SK-N-SH (cell line): ENCODE results near the gene LRP2BP. TPM values are rescaled to one million over a fixed set of nuclear protein-coding genes. Genes with fewer than 3 reads are reported as not detected.

Experiments
- CTCF ChIA-PET: fragments of 300-600, 350-600 bp; formaldehyde crosslinking; extraction: SDS; loops from one replicate; lab custom pipeline; 2021; lab: Yijun Ruan, JAX
- POLR2A ChIA-PET: fragments of 350-600 bp; sonication (Branson Sonifier 250); formaldehyde crosslinking; extraction: SDS; loops from one replicate; lab custom pipeline; 2020; ENCODE audit warnings: antibody characterized with exemption, inconsistent platforms; lab: Yijun Ruan, JAX
- DNase-seq: peaks from one replicate; pipeline ENCODE4 v3.0.0; 2012
- H2AFZ ChIP-seq: fragments of 200-600 bp; sonication (generic); 2 replicates; pipeline ENCODE4 v1.8.1; 2016; ENCODE audit warnings: antibody characterized with exemption, mild to moderate bottlenecking, low read depth
- H3F3A ChIP-seq: fragments of 200-600 bp; sonication (generic); replicated peaks from 2 replicates; pipeline ENCODE3; 2016; ENCODE audit warnings: antibody characterized with exemption, mild to moderate bottlenecking; ENCODE audit not compliant: insufficient read depth
- H3K27ac ChIP-seq, 2 experiments: fragments of 200-500 bp in 1 of 2; fragments of 200-600 bp in 1 of 2; sonication (Bioruptor generic) in 1 of 2; sonication (generic), shearing (Covaris generic) in 1 of 2; 2 replicates each; pipeline versions ENCODE4 v1.5.1 to v1.6.1; 2014 to 2016; ENCODE audit warnings: low read depth in 2 of 2, inconsistent platforms in 1 of 2, low read length in 1 of 2, mild to moderate bottlenecking in 1 of 2, mixed read lengths in 1 of 2
- H3K27me3 ChIP-seq: fragments of 200-600 bp; sonication (generic), shearing (Covaris generic); 2 replicates; pipeline ENCODE4 v1.6.1; 2016; ENCODE audit warnings: mixed run types; ENCODE audit not compliant: insufficient read depth
- H3K36me3 ChIP-seq, 2 experiments: fragments of 200-500 bp in 1 of 2; fragments of 200-600 bp in 1 of 2; sonication (Bioruptor generic) in 1 of 2; sonication (generic) in 1 of 2; replicated peaks in 1 of 2; 2 replicates each; pipeline versions ENCODE3 to v1.5.1; 2014 to 2016; ENCODE audit warnings: low read length in 1 of 2, mild to moderate bottlenecking in 1 of 2; ENCODE audit not compliant: insufficient read depth in 2 of 2, control insufficient read depth in 1 of 2
- H3K4me1 ChIP-seq, 2 experiments: fragments of 200-500 bp in 1 of 2; fragments of 200-600 bp in 1 of 2; sonication (Bioruptor generic) in 1 of 2; sonication (generic), shearing (Covaris generic) in 1 of 2; 2 replicates each; pipeline versions ENCODE4 v1.5.1 to v1.6.1; 2014 to 2016; ENCODE audit warnings: low read depth in 1 of 2, low read length in 1 of 2, mixed run types in 1 of 2; ENCODE audit not compliant: insufficient read depth in 2 of 2, control insufficient read depth in 1 of 2
- H3K4me2 ChIP-seq: fragments of 200-600 bp; sonication (generic), shearing (Covaris generic); 2 replicates; pipeline ENCODE4 v1.6.1; 2017; ENCODE audit warnings: mixed run types
- H3K4me3 ChIP-seq, 2 experiments: fragments of 200-500 bp in 1 of 2; fragments of 200-600 bp in 1 of 2; sonication (Bioruptor generic) in 1 of 2; sonication (generic), shearing (Covaris generic) in 1 of 2; 2 replicates each; pipeline versions ENCODE4 v1.5.1 to v1.8.1; 2014 to 2016; ENCODE audit warnings: low read depth in 2 of 2, inconsistent platforms in 1 of 2, low read length in 1 of 2, mild to moderate bottlenecking in 1 of 2, mixed read lengths in 1 of 2, moderate library complexity in 1 of 2
- H3K79me2 ChIP-seq: fragments of 200-600 bp; sonication (generic); 2 replicates; pipeline ENCODE4 v1.8.1; 2017; ENCODE audit warnings: mild to moderate bottlenecking; ENCODE audit not compliant: insufficient read depth
- H3K9ac ChIP-seq: fragments of 200-600 bp; sonication (generic); 2 replicates; pipeline ENCODE4 v1.6.1; 2017; ENCODE audit warnings: mixed run types
- H3K9me2 ChIP-seq: fragments of 200-600 bp; sonication (generic); 2 replicates; pipeline ENCODE4 v1.6.1; 2017; ENCODE audit warnings: mixed run types
- H3K9me3 ChIP-seq: fragments of 200-600 bp; sonication (generic); 2 replicates; pipeline ENCODE4 v1.6.1; 2017; ENCODE audit warnings: mixed run types, mild to moderate bottlenecking, moderate library complexity
- H4K20me1 ChIP-seq: fragments of 200-600 bp; sonication (generic); 2 replicates; pipeline ENCODE4 v1.6.1; 2017; ENCODE audit warnings: mild to moderate bottlenecking, mixed run types; ENCODE audit not compliant: insufficient read depth
- CHD2 ChIP-seq: fragments of 150-350 bp; IDR thresholded peaks from 2 replicates; pipeline ENCODE4 v1.6.1; 2018; ENCODE audit warnings: low read length; ENCODE audit not compliant: partially characterized antibody
- EP300 ChIP-seq, 2 experiments: IDR thresholded peaks; 2 replicates each; pipeline versions ENCODE4 v1.4.0 to v1.6.1; 2012; ENCODE audit warnings: borderline replicate concordance in 1 of 2, low read depth in 1 of 2, low read length in 1 of 2
- EZH2phosphoT487 ChIP-seq: fragments of 200-600 bp; sonication (generic); IDR thresholded peaks from 2 replicates; pipeline ENCODE4 v1.6.1; 2017; ENCODE audit warnings: low read depth, mixed run types, mild to moderate bottlenecking, antibody characterized with exemption, moderate library complexity, borderline replicate concordance
- FOXJ3 ChIP-seq: sonication (generic); formaldehyde crosslinking; IDR thresholded peaks from 2 replicates; pipeline ENCODE4 v1.5.1; 2020; ENCODE audit warnings: mild to moderate bottlenecking, missing genetic modification reagents
- GABPA ChIP-seq: IDR thresholded peaks from 2 replicates; pipeline ENCODE4 v1.4.0; 2012; ENCODE audit warnings: low read depth, mild to moderate bottlenecking
- NFIC ChIP-seq: IDR thresholded peaks from 2 replicates; pipeline ENCODE4 v1.4.0; 2012; ENCODE audit warnings: borderline replicate concordance
- NRF1 ChIP-seq: IDR thresholded peaks from 2 replicates; pipeline ENCODE4 v1.6.1; 2012; ENCODE audit warnings: low read depth, mild to moderate bottlenecking, low read length
- RAD21 ChIP-seq: IDR thresholded peaks from 2 replicates; pipeline ENCODE4 v1.6.1; 2012; ENCODE audit warnings: mild to moderate bottlenecking, low read length
- RCOR1 ChIP-seq: fragments of 150-350 bp; IDR thresholded peaks from 2 replicates; pipeline ENCODE4 v1.6.1; 2017; ENCODE audit warnings: antibody characterized with exemption, low read length
- REST ChIP-seq: IDR thresholded peaks from 2 replicates; pipeline ENCODE4 v1.6.1; 2012; ENCODE audit warnings: mild to moderate bottlenecking, low read depth, low read length, moderate library complexity
- RFX5 ChIP-seq: IDR thresholded peaks from 2 replicates; pipeline ENCODE4 v1.6.1; 2012; ENCODE audit warnings: mild to moderate bottlenecking, improper control_type of control experiment, low read length
- SMC3 ChIP-seq: IDR thresholded peaks from 2 replicates; pipeline ENCODE4 v1.6.1; 2012; ENCODE audit warnings: low read depth, low read length, improper control_type of control experiment
- TCF12 ChIP-seq: IDR thresholded peaks from 2 replicates; pipeline ENCODE4 v1.4.0; 2012
- TEAD4 ChIP-seq: IDR thresholded peaks from 2 replicates; pipeline ENCODE4 v1.4.0; 2012; ENCODE audit warnings: mild to moderate bottlenecking, borderline replicate concordance; ENCODE audit not compliant: insufficient read depth
- USF2 ChIP-seq: fragments of 150-350 bp; IDR thresholded peaks from 2 replicates; pipeline ENCODE4 v1.6.1; 2017; ENCODE audit warnings: antibody characterized with exemption, low read length, low read depth, borderline replicate concordance
- YY1 ChIP-seq: IDR thresholded peaks from 2 replicates; pipeline ENCODE4 v1.4.0; 2012; ENCODE audit warnings: low read depth, mild to moderate bottlenecking
- ZBTB33 ChIP-seq: IDR thresholded peaks from 2 replicates; pipeline ENCODE4 v1.4.0; 2012; ENCODE audit warnings: low read depth, borderline replicate concordance
- polyA plus RNA-seq, 3 experiments: library from polyadenylated mRNA; depleted of rRNA; stranded (reverse); fragments of >200 nt; gene quantifications; 2 replicates each; pipeline ENCODE4 v1.2.3, GENCODE V29; 2012
- TF ChIP-seq, protein P1 (sequence below): IDR thresholded peaks from 2 replicates; pipeline ENCODE4; 2012
- TF ChIP-seq, protein P2 (sequence below): fragments of 150-350 bp; IDR thresholded peaks from 2 replicates; pipeline ENCODE4 v1.6.1; 2016; ENCODE audit warnings: mild to moderate bottlenecking, low read depth, low read length
- TF ChIP-seq, protein P3 (sequence below): IDR thresholded peaks from 2 replicates; pipeline ENCODE4 v1.4.0; 2012; ENCODE audit warnings: low read depth, borderline replicate concordance

Gene LRP2BP
- polyA plus RNA-seq, 1 of the 3 experiments (the other 2 are of a cell fraction) = 0.30 TPM

DNA sequence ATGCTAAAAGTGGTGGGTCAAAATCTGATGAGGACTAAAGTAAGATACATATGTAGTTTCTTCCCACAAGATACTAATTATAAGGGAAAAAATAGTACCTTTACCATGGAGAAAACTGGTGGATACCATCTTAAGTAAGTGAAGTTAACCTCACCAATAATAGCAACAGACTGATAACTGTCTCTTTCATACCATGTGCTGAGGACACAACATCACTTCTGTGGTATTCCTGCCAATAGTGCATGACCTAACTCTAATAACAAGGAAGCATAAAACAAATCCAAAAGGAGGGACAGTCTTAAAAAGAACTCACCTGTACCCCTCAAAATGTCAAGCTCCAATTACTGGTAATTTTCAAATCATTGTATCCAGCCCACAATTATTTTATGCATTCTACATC lies 21.2 kb upstream of the LRP2BP start:
- no peak for TF ChIP-seq CHD2
- no peak for TF ChIP-seq GABPA
- TF ChIP-seq, protein P1, sequence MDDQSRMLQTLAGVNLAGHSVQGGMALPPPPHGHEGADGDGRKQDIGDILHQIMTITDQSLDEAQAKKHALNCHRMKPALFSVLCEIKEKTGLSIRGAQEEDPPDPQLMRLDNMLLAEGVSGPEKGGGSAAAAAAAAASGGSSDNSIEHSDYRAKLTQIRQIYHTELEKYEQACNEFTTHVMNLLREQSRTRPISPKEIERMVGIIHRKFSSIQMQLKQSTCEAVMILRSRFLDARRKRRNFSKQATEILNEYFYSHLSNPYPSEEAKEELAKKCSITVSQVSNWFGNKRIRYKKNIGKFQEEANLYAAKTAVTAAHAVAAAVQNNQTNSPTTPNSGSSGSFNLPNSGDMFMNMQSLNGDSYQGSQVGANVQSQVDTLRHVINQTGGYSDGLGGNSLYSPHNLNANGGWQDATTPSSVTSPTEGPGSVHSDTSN = no peak
- no peak for TF ChIP-seq SMC3
- TF ChIP-seq NRF1 = no peak
- TF ChIP-seq REST = no peak
- no peak for TF ChIP-seq TEAD4
- TF ChIP-seq USF2 = no peak
- no peak for TF ChIP-seq YY1
- no peak for TF ChIP-seq RAD21
- TF ChIP-seq FOXJ3 = no peak
- TF ChIP-seq, protein P2, sequence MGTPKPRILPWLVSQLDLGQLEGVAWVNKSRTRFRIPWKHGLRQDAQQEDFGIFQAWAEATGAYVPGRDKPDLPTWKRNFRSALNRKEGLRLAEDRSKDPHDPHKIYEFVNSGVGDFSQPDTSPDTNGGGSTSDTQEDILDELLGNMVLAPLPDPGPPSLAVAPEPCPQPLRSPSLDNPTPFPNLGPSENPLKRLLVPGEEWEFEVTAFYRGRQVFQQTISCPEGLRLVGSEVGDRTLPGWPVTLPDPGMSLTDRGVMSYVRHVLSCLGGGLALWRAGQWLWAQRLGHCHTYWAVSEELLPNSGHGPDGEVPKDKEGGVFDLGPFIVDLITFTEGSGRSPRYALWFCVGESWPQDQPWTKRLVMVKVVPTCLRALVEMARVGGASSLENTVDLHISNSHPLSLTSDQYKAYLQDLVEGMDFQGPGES = no peak
- no peak for TF ChIP-seq EP300 (IDR thresholded peaks at IDR 0.05; ENCODE audit: borderline replicate concordance in 1 of 2, low read depth in 1 of 2, low read length in 1 of 2)
- TF ChIP-seq EZH2phosphoT487 = no peak
- no peak for TF ChIP-seq RFX5
- TF ChIP-seq ZBTB33 = no peak
- TF ChIP-seq RCOR1 = no peak
- TF ChIP-seq, protein P3, sequence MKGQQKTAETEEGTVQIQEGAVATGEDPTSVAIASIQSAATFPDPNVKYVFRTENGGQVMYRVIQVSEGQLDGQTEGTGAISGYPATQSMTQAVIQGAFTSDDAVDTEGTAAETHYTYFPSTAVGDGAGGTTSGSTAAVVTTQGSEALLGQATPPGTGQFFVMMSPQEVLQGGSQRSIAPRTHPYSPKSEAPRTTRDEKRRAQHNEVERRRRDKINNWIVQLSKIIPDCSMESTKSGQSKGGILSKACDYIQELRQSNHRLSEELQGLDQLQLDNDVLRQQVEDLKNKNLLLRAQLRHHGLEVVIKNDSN = no peak
- no peak for TF ChIP-seq TCF12
- no peak for TF ChIP-seq NFIC
- Histone ChIP-seq H3K9me3 (no peaks in the 10 kb centered on the region), H3K36me3 (peaks cover 63 to 74% of the 10 kb centered on the region in 2 experiments), H3K9me2 (no peaks in the 10 kb centered on the region), H3K4me2 (no peak overlapping the region), H3K27me3 (no peaks in the 10 kb centered on the region), H3K79me2 (peaks cover 4% of the 10 kb centered on the region), H3K9ac (no peak overlapping the region), H2AFZ (no peak overlapping the region), H3K4me3 (no peak overlapping the region), H3K27ac (no peak overlapping the region), H3F3A (peaks cover 9% of the 10 kb centered on the region), H4K20me1 (no peaks in the 10 kb centered on the region), H3K4me1 (0 out of 4 replicates have a peak, but pooled peaks cover 0 to 8% of the 10 kb centered on the region in 2 experiments)
- no peak for DNase-seq
- ChIA-PET CTCF (no interaction called here), POLR2A (interaction anchor here (0.9 kb wide), 1 partner anchor 20 kb away, joined by 3 read pairs; the partner anchor contains the start of gene ANKRD37)
